PC-3 (cell line): Measurements from ENCODE around the gene EXOC4. TPM values are rescaled to one million over a fixed set of nuclear protein-coding genes. Genes with fewer than 3 reads are reported as not detected.
A peak's percentile ranks its signal among the peaks of the same experiment; 100 is the strongest.

Experiments used
- ATAC-seq: fragments of 200-7000 bp; cut with Tn5 transposase; 2 replicates; pipeline ENCODE4 v1.9.1; 2020; ENCODE audit warnings: mild to moderate bottlenecking, moderate library complexity
- BruUV-seq: library from RNA; stranded (reverse); fragments of 400-500 nt; replicated peaks from 2 replicates; lab custom pipeline; 2021; lab: Mats Ljungman, UMichigan
- CTCF ChIA-PET: fragments of 300-600 bp; sonication (Branson Sonifier 250); formaldehyde crosslinking; loops from one replicate; lab custom pipeline; 2022; ENCODE audit warnings: antibody characterized with exemption; lab: Charles Lee
- POLR2A ChIA-PET: fragments of 300-600 bp; sonication (Branson Sonifier 250); formaldehyde crosslinking; loops from one replicate; lab custom pipeline; 2022; ENCODE audit warnings: antibody characterized with exemption; ENCODE audit not compliant: unreplicated experiment; lab: Charles Lee
- DNase-seq: peaks from one replicate; pipeline ENCODE4 v3.0.0-alpha.2; 2015
- H2AFZ ChIP-seq: fragments of 300-600 bp; sonication (generic); 2 replicates; pipeline ENCODE4 v1.6.0; 2016; ENCODE audit warnings: antibody characterized with exemption, low read length
- H3F3A ChIP-seq: fragments of 300-600 bp; sonication (generic); one replicate; pipeline ENCODE4 v1.6.0; 2017; ENCODE audit warnings: antibody characterized with exemption, low read length, control low read depth, mild to moderate bottlenecking; ENCODE audit not compliant: unreplicated experiment
- H3K27ac ChIP-seq: fragments of 300-600 bp; sonication (generic); 2 replicates; pipeline ENCODE4 v1.5.1; 2016; ENCODE audit warnings: mild to moderate bottlenecking, low read length
- H3K27me3 ChIP-seq: fragments of 300-600 bp; sonication (generic); 2 replicates; pipeline ENCODE4 v1.6.1; 2016; ENCODE audit warnings: low read length, mixed read lengths
- H3K36me3 ChIP-seq: fragments of 300-600 bp; sonication (generic); 2 replicates; pipeline ENCODE4 v1.6.1; 2016; ENCODE audit warnings: low read depth, mixed run types, low read length, mixed read lengths
- H3K4me1 ChIP-seq: fragments of 300-600 bp; sonication (generic); 2 replicates; pipeline ENCODE4 v1.5.1; 2016; ENCODE audit warnings: low read length; ENCODE audit not compliant: insufficient read depth
- H3K4me2 ChIP-seq: fragments of 300-600 bp; sonication (generic); 2 replicates; pipeline ENCODE4 v1.6.0; 2016; ENCODE audit warnings: low read length
- H3K4me3 ChIP-seq: fragments of 300-600 bp; sonication (generic); 2 replicates; pipeline ENCODE4 v1.5.1; 2016; ENCODE audit warnings: mild to moderate bottlenecking, low read length, mixed read lengths
- H3K79me2 ChIP-seq: fragments of 300-600 bp; sonication (generic); 2 replicates; pipeline ENCODE4 v1.6.1; 2017; ENCODE audit warnings: low read length, mixed read lengths
- H3K9ac ChIP-seq: fragments of 300-600 bp; sonication (generic); 2 replicates; pipeline ENCODE4 v1.6.0; 2016; ENCODE audit warnings: mild to moderate bottlenecking, low read length
- H3K9me2 ChIP-seq: fragments of 300-600 bp; sonication (generic); replicated peaks from 2 replicates; pipeline ENCODE4 v1.6.1; 2016; ENCODE audit warnings: mixed run types, low read length, mixed read lengths
- H3K9me3 ChIP-seq: fragments of 300-600 bp; sonication (generic); 2 replicates; pipeline ENCODE4 v1.6.1; 2016; ENCODE audit warnings: low read length, mixed read lengths
- H4K20me1 ChIP-seq: fragments of 300-600 bp; sonication (generic); 2 replicates; pipeline ENCODE4 v1.6.1; 2016; ENCODE audit warnings: low read length, mixed read lengths
- EZH2 ChIP-seq: fragments of 300-600 bp; sonication (generic); IDR thresholded peaks from one replicate; pipeline ENCODE4 v1.6.1; 2017; ENCODE audit warnings: antibody characterized with exemption, mild to moderate bottlenecking, low read length; ENCODE audit not compliant: unreplicated experiment
- EZH2phosphoT487 ChIP-seq: fragments of 300-600 bp; sonication (generic); IDR thresholded peaks from 2 replicates; pipeline ENCODE4 v1.6.1; 2018; ENCODE audit warnings: mild to moderate bottlenecking, antibody characterized with exemption, low read length, borderline replicate concordance
- intact Hi-C: fragments of 100-400 bp; cut with micrococcal nuclease; formaldehyde crosslinking; loops from 2 replicates; pipeline ENCODE4 v1.9.0; 2023
- total RNA-seq: library from RNA; depleted of rRNA; stranded (reverse); fragments of >200 nt; gene quantifications from 2 replicates; pipeline ENCODE4 v1.2.3, GENCODE V29; 2014
- TF ChIP-seq, protein P1 (sequence below): fragments of 300-600 bp; sonication (generic); conservative IDR thresholded peaks from 2 replicates; pipeline ENCODE4 v1.5.1; 2017; ENCODE audit warnings: antibody characterized with exemption, low read depth, mild to moderate bottlenecking, low read length

Gene EXOC4
- total RNA-seq, 1 experiment from 2014 or later: 43.5 TPM

DNA sequence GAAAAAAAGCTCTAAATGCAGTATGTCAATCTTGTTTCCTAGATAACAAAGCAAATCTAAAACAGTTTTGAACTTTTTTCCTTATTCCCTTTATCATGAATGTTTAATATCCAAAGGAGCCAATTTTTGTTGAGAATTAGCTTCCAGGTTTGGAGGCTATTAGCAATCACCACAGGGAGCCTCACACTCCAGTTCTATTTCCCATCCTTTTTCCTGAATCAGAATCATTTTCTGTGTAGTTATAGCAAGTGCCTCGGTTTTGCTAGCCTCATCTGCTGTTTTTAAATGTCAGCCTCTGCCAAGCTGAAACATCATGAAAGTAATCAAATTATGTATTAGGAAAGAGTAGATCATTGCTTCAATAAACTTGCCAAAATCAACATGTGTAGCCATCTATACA, 516.8 kb downstream of the EXOC4 start:
- Histone ChIP-seq H3K9ac (no peak overlapping the region), H4K20me1 (no peaks in the 10 kb centered on the region), H2AFZ (no peak overlapping the region), H3K27me3 (no peaks in the 10 kb centered on the region), H3K79me2 (no peaks in the 10 kb centered on the region), H3K9me3 (no peaks in the 10 kb centered on the region), H3K4me1 (peaks cover 11% of the 10 kb centered on the region), H3K9me2 (no peaks in the 10 kb centered on the region), H3K4me2 (no peak overlapping the region), H3K36me3 (no peaks in the 10 kb centered on the region), H3F3A (no peaks in the 10 kb centered on the region), H3K27ac (no peak overlapping the region), H3K4me3 (no peak overlapping the region)
- TF ChIP-seq EZH2: no peak
- no peak for TF ChIP-seq EZH2phosphoT487
- TF ChIP-seq, protein P1, sequence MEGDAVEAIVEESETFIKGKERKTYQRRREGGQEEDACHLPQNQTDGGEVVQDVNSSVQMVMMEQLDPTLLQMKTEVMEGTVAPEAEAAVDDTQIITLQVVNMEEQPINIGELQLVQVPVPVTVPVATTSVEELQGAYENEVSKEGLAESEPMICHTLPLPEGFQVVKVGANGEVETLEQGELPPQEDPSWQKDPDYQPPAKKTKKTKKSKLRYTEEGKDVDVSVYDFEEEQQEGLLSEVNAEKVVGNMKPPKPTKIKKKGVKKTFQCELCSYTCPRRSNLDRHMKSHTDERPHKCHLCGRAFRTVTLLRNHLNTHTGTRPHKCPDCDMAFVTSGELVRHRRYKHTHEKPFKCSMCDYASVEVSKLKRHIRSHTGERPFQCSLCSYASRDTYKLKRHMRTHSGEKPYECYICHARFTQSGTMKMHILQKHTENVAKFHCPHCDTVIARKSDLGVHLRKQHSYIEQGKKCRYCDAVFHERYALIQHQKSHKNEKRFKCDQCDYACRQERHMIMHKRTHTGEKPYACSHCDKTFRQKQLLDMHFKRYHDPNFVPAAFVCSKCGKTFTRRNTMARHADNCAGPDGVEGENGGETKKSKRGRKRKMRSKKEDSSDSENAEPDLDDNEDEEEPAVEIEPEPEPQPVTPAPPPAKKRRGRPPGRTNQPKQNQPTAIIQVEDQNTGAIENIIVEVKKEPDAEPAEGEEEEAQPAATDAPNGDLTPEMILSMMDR: no peak
- CTCF ChIA-PET: interaction anchor here (0.6 kb wide), 1 partner anchor 584 kb away, joined by 3 read pairs; no protein-coding TSS in a partner anchor
- ATAC-seq: no peak
- intact Hi-C loops: loop anchor here (10.0 kb wide), 1 partner anchor 65 kb away; no protein-coding TSS in a partner anchor
- BruUV-seq: no TSS peak
- POLR2A ChIA-PET: interaction anchor here (0.6 kb wide), 1 partner anchor 16 kb away, joined by 5 read pairs; no protein-coding TSS in a partner anchor
- DNase-seq: no peak

DNA sequence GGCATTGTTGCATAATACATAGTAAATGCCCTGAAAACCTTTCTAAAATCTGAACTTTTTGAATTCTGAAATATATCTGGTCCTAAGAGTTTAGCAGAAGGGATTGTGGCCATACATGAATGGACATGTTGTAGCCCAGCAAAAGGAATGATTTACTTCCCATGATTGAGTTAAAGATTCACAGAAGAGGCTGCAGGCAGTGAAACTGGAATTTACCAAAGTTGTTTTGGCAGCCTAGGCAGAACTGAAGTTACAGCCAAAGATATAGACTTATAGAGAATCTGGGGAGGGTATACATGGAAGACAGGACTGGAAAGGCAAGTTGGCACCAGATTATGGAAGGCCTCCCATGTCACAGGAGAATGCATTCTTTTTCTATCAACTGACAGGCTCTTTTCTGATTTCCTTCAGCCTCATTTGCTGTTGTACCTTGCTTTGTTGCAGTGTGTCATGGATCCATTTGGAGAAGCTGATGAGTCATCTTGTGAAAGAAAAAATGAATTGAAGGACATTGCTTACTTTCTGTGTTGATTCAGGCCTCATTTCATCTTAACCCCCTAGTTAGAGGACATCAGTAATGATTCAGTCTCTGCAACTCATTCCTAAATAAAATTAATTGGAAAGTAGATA, 518.1 kb downstream of the EXOC4 start:
- Histone ChIP-seq H4K20me1 (no peaks in the 10 kb centered on the region), H3K36me3 (no peaks in the 10 kb centered on the region), H3K4me3 (no peak overlapping the region), H3K9me2 (no peaks in the 10 kb centered on the region), H3K4me1 (peaks cover 11% of the 10 kb centered on the region), H3K4me2 (0 out of 2 replicates have a peak overlapping the region, but pooled peaks have one; percentile 14), H3K79me2 (no peaks in the 10 kb centered on the region), H3K27ac (peak overlapping the region; percentile 29; the same call in 1 of the 2 replicates), H3K27me3 (no peaks in the 10 kb centered on the region), H3F3A (no peaks in the 10 kb centered on the region), H3K9me3 (no peaks in the 10 kb centered on the region), H3K9ac (no peak overlapping the region), H2AFZ (no peak overlapping the region)
- TF ChIP-seq EZH2phosphoT487: no peak
- BruUV-seq: no TSS peak
- DNase-seq (peak; percentile 60), ATAC-seq (peak; percentile 88)
- intact Hi-C loops: loop anchor here (10.0 kb wide), 1 partner anchor 64 kb away; no protein-coding TSS in a partner anchor
- ChIA-PET CTCF (no interaction called here), POLR2A (no interaction called here)

DNA sequence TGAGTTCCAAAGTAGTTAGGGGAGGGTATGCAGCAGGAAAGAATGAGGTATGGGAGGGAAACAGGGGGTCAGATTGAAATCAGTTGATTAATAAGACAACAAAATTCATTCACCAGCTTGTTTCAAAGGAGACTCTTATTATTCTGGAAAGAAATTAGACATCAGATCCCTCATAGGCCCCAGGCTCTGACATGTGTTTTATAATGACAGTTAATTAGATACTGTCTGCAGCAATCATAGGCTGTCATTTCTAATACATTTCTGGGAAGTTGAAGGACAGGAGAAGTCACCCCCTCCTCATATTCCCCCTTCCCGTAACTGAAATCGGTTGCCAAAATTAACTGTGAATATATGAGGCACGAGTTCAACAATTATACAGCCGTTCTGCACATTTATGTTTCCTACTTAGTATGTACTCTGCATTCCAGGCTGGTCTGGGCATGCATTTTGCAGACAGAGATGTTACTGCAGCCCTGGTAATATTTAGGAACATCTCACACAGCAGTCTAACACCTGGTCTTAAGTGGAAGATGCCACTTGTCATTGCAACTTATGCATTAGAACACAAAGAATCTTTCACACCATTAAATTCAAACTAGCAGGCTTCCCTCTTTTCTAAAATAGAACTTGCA, 519.0 kb downstream of the EXOC4 start:
- DNase-seq (no peak), ATAC-seq (no peak)
- H3K79me2 ChIP-seq: no peaks in the 10 kb centered on the region
- intact Hi-C loops: loop anchor here (10.0 kb wide), 1 partner anchor 63 kb away; no protein-coding TSS in a partner anchor
- BruUV-seq: no TSS peak
- no peaks in the 10 kb centered on the region for H4K20me1 ChIP-seq
- H3K27me3 ChIP-seq: no peaks in the 10 kb centered on the region
- no peak overlapping the region for H3K27ac ChIP-seq
- ChIA-PET CTCF (no interaction called here), POLR2A (no interaction called here)
- no peak overlapping the region for H3K4me2 ChIP-seq
- H3K9me3 ChIP-seq: no peaks in the 10 kb centered on the region
- no peak overlapping the region for H3K9ac ChIP-seq
- H3K9me2 ChIP-seq: no peaks in the 10 kb centered on the region
- no peak overlapping the region for H2AFZ ChIP-seq
- H3K4me3 ChIP-seq: no peak overlapping the region
- TF ChIP-seq, protein P1: no peak
- TF ChIP-seq EZH2: no peak
- no peak for TF ChIP-seq EZH2phosphoT487
- H3K4me1 ChIP-seq: peaks cover 11% of the 10 kb centered on the region
- no peaks in the 10 kb centered on the region for H3F3A ChIP-seq
- no peaks in the 10 kb centered on the region for H3K36me3 ChIP-seq
